ENCODE data around the gene CNN1.

Gene CNN1

DNA sequence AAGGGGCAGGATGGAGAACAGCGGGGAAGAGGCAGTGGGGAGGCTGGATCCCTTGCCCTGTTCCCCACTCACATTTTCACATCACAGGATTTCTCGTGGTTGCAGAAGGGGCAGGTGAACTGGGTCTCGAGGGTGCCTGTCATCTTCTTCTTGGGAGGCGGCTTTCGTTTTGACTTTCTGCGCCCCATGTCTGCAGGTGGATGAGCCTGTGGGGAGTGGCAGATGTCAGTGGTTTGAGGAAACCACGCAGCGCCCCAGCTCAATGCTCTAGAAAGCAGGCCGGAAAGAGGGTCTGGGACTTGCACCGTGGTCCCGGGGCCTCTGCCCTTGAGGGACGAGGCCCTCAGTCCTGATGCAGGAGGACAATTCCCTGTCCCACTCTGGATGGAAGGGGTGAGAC lies 15.5 kb downstream of the CNN1 start:
- Histone ChIP-seq H3K27me3 (no peaks in the 10 kb centered on the region), H3K36me3 (peaks cover 24 to 56% (median 36%) of the 10 kb centered on the region in 3 donors), H3K9me3 (no peaks in the 10 kb centered on the region), H3K27ac (no peak overlapping the region), H3K4me3 (no peak overlapping the region), H3K4me1 (peaks cover 0 to 61% (median 39%) of the 10 kb centered on the region in 4 donors)
- DNase-seq: no peak
- intact Hi-C loops (cut with DNase I; ENCODE audit: low total_unique reads): no loop called here
- TF ChIP-seq, protein P1, sequence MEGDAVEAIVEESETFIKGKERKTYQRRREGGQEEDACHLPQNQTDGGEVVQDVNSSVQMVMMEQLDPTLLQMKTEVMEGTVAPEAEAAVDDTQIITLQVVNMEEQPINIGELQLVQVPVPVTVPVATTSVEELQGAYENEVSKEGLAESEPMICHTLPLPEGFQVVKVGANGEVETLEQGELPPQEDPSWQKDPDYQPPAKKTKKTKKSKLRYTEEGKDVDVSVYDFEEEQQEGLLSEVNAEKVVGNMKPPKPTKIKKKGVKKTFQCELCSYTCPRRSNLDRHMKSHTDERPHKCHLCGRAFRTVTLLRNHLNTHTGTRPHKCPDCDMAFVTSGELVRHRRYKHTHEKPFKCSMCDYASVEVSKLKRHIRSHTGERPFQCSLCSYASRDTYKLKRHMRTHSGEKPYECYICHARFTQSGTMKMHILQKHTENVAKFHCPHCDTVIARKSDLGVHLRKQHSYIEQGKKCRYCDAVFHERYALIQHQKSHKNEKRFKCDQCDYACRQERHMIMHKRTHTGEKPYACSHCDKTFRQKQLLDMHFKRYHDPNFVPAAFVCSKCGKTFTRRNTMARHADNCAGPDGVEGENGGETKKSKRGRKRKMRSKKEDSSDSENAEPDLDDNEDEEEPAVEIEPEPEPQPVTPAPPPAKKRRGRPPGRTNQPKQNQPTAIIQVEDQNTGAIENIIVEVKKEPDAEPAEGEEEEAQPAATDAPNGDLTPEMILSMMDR (IDR thresholded peaks at IDR 0.05): no peak

DNA sequence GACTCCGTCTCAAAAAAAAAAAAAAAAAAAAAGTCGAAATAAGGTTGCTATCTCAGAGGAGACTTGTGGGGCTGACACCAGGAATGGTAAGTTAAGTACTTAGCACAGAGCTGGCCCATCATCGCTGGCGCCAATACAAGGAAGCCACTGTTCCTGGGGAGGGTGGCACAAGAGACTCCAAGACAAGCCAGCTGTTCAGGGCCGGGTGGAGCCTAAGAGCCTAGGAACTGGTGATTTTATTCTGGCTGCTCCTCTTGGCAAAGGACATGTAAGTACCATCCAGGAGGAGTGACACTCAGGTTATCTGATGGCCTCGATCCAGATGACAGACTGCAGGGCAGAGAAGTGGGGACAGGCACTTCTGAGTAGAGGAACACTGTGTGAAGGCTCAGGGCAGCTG lies 16.6 kb downstream of the CNN1 start:
- Histone ChIP-seq H3K4me1 (peaks cover 5 to 58% (median 45%) of the 10 kb centered on the region in 4 donors), H3K4me3 (no peak overlapping the region), H3K27me3 (no peaks in the 10 kb centered on the region), H3K36me3 (peaks cover 14 to 45% (median 25%) of the 10 kb centered on the region in 3 donors), H3K27ac (no peak overlapping the region), H3K9me3 (no peaks in the 10 kb centered on the region)
- no peak for DNase-seq
- intact Hi-C loops (cut with DNase I; ENCODE audit: low total_unique reads): no loop called here
- TF ChIP-seq, protein P1 (IDR thresholded peaks at IDR 0.05): no peak

DNA sequence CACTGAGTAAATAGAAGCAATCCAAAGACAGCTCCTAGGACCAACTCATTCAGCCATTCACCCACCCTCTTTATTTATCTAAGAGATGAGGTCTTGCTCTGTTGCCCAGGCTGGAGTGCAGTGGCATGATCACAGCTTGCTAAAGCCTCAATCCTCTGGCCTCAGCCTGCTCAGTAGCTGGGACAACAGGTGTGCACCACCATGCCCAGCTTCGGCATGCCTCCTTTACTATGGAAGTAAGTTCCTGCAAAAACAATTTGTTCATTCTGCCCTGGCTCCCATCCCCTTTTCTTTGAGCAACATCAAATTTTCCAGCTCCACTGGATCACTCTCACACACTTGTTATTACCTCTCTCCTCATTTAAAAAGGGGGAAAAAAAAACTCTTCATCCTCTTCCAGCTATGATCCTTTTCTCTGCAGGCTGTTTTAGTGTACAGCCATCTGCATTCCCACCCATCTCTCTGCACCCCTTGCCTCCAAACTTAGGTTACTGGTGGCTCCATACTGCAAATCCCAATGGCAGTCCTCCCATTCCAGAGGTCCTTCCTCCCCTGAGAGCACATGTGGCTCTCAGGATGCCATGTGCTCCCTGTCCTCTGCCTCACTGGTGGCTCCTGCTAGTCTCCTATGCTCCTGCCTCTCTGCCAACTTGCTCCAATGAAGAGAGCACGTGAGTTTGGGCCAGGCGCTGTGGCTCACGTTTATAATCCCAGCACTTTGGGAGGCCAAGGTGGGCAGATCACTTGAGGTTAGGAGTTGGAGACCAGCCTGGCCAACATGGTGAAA lies 18.2 kb downstream of the CNN1 start:
- H3K36me3 ChIP-seq: peaks cover 10 to 43% (median 22%) of the 10 kb centered on the region in 3 donors
- TF ChIP-seq, protein P1 (IDR thresholded peaks at IDR 0.05): no peak
- no peaks in the 10 kb centered on the region for H3K9me3 ChIP-seq
- H3K4me3 ChIP-seq: no peak overlapping the region
- DNase-seq: no peak
- H3K27me3 ChIP-seq: no peaks in the 10 kb centered on the region
- H3K4me1 ChIP-seq: peaks cover 5 to 49% (median 38%) of the 10 kb centered on the region in 4 donors
- no peak overlapping the region for H3K27ac ChIP-seq
- intact Hi-C loops (cut with DNase I; ENCODE audit: low total_unique reads): no loop called here

DNA sequence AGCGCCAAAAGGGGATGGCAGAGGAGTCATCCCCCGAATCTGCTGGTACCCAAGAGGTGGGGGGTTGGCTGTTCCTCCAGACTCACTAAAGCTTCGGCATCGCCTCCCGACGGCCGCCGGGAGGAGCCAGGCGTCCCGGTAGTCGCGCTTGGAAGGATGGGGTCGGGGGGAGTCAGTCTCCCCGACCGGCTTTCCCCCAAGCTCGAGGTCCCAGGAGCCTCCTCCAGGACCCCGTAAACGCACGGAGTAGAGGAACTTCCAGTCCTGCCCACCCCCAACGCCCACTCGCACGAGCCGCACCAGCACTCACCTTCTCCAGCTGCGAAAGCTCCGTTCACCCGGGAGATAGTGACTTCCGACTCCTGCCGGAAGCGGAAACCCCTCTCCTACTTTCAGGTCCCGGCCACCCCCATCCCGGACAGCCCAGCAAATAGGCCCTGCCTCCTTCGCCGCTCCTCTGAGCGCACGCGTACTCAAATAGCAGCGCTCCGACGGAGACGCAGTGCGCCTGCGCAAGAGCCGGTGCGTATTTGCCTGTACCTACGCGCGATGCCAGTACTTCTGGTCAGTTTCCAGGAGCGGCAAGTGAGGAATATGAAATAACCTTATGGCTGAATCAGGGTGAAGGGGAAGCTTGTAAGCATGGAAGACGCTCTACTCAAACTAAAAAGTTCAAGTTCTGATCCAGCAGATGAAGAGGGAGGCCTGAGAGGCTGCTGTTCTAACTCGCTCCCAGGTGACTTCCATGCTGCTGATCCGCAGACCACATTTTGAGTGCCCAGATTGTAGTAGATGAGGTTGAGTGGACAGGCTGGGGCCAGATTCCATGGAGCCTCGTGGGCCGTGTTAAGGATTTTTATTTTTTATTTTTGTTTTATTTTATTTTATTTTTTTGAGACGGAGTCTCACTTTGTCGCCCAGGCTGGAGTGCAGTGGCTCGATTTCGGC lies 20.5 kb downstream of the CNN1 start, which contains the start of gene ELOF1:
ELOF1 (minus strand) TSS at position 350 of the 948 bp plus-strand sequence. CDS start 4,883 bp downstream, outside the sequence.
- Histone ChIP-seq H3K27ac (peak within 1 kb of the TSS; percentile 70 to 85), H3K36me3 (peaks cover 3 to 23% (median 6%) of the 10 kb centered on the region in 3 donors), H3K9me3 (no peaks in the 10 kb centered on the region), H3K27me3 (no peaks in the 10 kb centered on the region), H3K4me1 (peaks cover 5 to 41% (median 30%) of the 10 kb centered on the region in 4 donors), H3K4me3 (peak within 1 kb of the TSS; percentile 64 to 95)
- TF ChIP-seq, protein P1 (IDR thresholded peaks at IDR 0.05): peak in 1 of 2 experiments; percentile 22
- peak; percentile 98 to 99 for DNase-seq
- intact Hi-C loops (cut with DNase I; ENCODE audit: low total_unique reads): no loop called here

DNA sequence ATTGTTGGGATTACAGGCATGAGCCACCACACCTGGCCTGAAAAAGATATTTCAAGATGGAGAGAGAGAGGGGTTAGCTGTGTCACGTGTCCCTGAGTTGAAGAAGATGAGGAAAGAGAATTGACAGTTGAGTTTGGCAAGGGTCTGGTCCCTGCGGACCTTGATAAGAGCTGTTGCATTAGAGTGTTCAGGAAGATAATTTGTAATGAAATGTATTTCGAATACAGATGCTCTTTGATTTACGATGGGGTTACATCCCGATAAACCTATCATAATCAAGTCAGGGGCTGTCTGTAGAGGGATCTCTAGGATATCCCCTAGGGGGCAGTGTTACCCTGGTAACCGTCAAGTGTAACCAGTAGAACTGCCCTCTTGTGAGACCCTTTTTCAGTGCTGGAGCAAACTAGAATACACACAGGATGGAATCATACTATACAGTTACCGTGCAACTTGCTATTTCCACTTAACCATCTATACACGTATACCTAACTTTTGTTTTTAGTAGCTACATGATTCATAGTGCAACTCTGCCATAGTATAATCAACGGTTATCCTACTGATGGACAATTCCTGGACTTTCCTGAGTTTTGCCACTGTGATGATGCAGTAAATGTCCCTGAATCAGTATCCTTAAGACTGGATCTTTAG lies 21.9 kb downstream of the CNN1 start:
- Histone ChIP-seq H3K9me3 (no peaks in the 10 kb centered on the region), H3K27ac (no peak overlapping the region), H3K27me3 (no peaks in the 10 kb centered on the region), H3K4me1 (peaks cover 5 to 41% (median 30%) of the 10 kb centered on the region in 4 donors), H3K36me3 (peaks cover 0 to 10% (median 0%) of the 10 kb centered on the region in 3 donors), H3K4me3 (no peak overlapping the region)
- TF ChIP-seq, protein P1 (IDR thresholded peaks at IDR 0.05): peak; percentile 36 to 46
- intact Hi-C loops (cut with DNase I; ENCODE audit: low total_unique reads): no loop called here
- DNase-seq: no peak

Measured in tibial artery (tissue), 4 donors.